CD4-positive, alpha-beta T cell treated with Interferon alpha-2 for 1 hour (primary cell): Measurements from ENCODE around the gene MDC1.
A peak's percentile ranks its signal among the peaks of the same experiment; 100 is the strongest.
"Not testable (repeated sequence)": the region's sequence is repeated elsewhere in the genome, so short reads cannot be mapped to it uniquely, and the experiment has no call there.

ENCODE experiments used
- DNase-seq, 2 donors: peaks; one replicate each; pipeline ENCODE4 v3.0.0-alpha.2; 2020 to 2022

MDC1 gene

DNA sequence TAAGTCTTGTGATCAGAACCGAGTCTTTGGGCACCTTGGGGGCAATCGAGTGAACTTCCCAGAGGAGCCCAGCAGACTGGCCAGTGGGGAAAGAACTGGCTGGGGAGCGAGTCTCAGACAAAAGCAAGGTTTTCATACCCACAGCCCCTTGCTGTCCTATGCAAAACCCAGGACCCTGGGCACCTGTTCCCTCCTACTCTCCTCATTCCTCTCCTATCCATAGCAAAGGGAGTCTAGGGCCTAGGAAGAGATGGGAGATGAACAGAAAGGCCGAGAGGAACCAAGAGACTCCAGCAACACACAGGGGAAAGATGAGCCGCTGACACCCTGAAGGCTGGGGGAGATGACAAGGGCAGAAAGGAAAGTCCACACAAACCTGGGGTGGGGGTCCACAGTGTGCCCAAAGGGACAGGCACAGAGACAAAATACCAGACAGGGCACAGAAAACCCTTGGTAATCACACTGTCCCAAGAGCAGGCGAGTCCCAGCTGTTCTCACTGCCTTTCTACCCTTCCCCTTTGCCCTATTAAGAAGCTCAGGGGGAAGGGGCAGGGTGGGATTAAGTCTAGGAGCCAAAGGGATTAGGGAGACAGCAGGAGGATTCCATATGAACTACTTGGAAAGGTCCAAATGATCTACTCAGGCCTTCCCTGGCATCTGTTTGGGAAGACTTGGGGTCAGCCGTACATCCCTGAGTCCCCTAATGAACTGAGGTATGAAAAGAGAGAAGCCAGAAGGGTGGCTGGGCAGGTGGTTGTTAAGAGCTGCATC is 37.1 kb downstream of the MDC1 start:
- no peak for DNase-seq

- peak; percentile 89 to 93 for DNase-seq
These were observed 37.9 kb downstream of the MDC1 start for GRCh38 chr6:30678964-30679726.

GRCh38 chr6:30676660-30677285 is 40.3 kb downstream of the MDC1 start:
- no peak for DNase-seq

GRCh38 chr6:30672445-30673253 is 44.4 kb downstream of the MDC1 start, which contains the start of gene DHX16:
Gene DHX16, minus strand, starts transcription at chr6:30673006. Its CDS starts 165 bp downstream, at chr6:30672841.
- peak; percentile 91 to 94 for DNase-seq

DNA sequence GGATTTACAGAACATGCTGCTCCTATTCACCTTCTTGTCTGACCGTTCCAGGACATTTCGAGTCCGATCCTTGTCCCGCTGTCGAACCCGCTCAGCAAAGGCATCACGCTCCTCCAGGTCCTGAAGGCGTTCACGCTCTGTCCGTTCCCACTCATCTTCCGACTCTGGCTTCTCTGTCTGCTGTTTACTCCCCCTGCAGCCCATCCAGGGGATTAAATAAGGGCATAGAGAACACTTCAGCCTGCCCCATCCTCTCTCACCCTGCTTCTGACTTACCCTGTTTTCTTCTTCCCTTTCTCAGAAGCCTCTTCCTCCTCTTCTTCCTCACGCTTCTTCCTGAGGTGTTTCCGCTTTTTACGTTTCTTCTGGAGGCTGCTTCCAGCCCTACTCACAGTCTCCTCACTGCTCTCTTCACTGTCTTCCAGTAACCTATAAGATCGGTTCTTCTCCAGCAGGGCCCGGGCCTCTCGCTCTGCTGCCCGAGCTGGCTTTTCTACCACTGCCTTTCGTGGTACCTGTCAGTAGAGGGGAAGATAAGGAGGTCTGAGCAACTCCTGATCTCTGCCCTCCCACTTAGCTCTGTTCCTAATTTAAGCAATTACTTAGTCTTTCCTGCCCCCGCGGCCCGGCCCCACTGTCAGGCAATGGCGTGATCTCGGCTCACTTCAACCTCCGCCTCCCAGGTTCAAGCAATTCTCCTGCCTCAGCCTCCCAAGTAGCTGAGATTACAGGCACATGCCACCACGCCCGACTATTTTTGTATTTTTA is 46.1 kb downstream of the MDC1 start:
- DNase-seq: no peak

DNA sequence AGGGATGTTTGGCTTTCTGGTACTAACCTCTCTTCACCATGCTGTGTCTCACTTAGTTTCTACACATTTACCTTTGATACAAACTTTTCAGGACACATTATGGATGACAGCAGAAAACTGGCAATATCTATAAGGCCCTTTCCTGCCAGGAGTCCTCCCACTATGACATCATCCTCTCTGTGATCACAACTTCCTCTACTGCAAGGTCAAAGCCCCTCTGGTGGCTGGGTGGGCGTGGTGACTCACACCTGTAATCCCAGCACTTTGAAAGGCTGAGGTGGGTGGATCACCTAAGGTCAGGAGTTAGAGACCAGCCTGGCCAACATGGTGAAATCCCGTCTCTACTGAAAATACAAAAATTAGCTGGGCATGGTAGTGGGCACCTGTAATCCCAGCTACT is 50.8 kb downstream of the MDC1 start:
- not testable (repeated sequence) for DNase-seq

- no peak for DNase-seq
These were observed 51.9 kb downstream of the MDC1 start for GRCh38 chr6:30664994-30665767.

GRCh38 chr6:30657922-30658321 is 59.2 kb downstream of the MDC1 start:
- DNase-seq: not testable (repeated sequence)

DNA sequence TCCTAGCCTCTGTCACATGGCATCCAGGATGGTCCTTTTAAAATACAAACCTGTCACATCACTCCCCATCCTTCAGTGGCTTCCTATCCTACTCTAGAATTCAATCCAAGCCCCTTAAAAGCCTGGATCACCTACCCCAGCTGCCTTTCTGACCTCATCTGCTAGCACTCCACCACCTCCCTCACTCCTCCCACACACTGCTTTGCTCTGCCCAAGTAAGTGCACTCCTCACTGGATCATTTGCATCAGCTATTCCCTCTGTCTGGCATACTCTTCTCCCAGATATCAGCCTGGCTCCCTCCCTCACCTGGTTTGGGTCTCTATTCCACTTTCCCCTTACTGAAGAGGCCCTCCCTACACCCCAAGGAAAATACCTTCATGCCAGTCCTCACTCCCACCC is 59.6 kb downstream of the MDC1 start:
- no peak for DNase-seq

DNA sequence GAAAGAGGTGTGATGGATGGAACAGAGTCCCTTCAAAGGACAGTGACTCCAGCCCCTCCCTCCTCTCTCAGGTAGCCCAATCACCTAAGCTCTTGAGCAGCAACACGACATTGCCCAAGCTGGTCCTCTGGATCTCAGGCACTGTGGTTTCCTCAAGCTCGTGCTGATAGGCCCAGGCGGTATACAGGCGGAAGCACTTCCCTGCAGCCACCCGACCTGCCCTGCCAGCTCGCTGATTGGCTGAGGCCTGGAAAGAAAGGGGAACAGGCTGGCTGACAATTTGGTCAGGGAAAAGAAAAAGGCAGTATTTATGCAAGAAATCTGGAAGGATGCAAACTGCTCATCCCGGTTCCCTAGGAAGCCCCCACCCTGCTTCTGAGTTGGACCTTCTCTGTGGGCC is 60.6 kb downstream of the MDC1 start:
- DNase-seq: peak in 1 of 2 donors; percentile 56

GRCh38 chr6:30655743-30656094 is 61.4 kb downstream of the MDC1 start:
- DNase-seq: no peak

- DNase-seq: no peak
These were observed 62.0 kb downstream of the MDC1 start for GRCh38 chr6:30654798-30655742.

GRCh38 chr6:30651143-30651542 is 65.9 kb downstream of the MDC1 start:
- no peak for DNase-seq
